ENCODE results near the gene MED13. TPM values are rescaled to one million over a fixed set of nuclear protein-coding genes. Genes with fewer than 3 reads are reported as not detected.

The MED13 gene
- total RNA-seq, 2 experiments from 2014 or later, result 33.3 to 34.3 TPM

GRCh38 chr17:62064029-62064790, 868 bp downstream of the MED13 start:
- peak; percentile 17 for DNase-seq
- Mint-ChIP-seq H3K4me3 (peak overlapping the region; percentile 98), H3K27ac (peak overlapping the region; percentile 93), H3K36me3 (ENCODE audit: low read depth) (peaks cover 23% of the 10 kb centered on the region), H3K27me3 (ENCODE audit: low read depth) (no peaks in the 10 kb centered on the region), H3K4me1 (ENCODE audit: low read depth) (peaks cover 38% of the 10 kb centered on the region), H3K9me3 (no peaks in the 10 kb centered on the region)
- CTCF ChIA-PET, result no interaction called here
- intact Hi-C loops (cut with micrococcal nuclease), result loop anchor here (1.0 to 10.0 kb wide), 5 partner anchors 45 to 839 kb away; partner anchors contain the start of genes BRIP1 and METTL2A

- Mint-ChIP-seq H3K9me3 (no peaks in the 10 kb centered on the region), H3K27me3 (ENCODE audit: low read depth) (no peaks in the 10 kb centered on the region), H3K27ac (no peak overlapping the region), H3K36me3 (ENCODE audit: low read depth) (peaks cover 23% of the 10 kb centered on the region), H3K4me1 (ENCODE audit: low read depth) (peaks cover 47% of the 10 kb centered on the region), H3K4me3 (peak overlapping the region; percentile 98)
- intact Hi-C loops (cut with micrococcal nuclease), result loop anchor here (10.0 kb wide), 2 partner anchors 362 to 838 kb away; partner anchors contain the start of gene METTL2A
- no peak for DNase-seq
- CTCF ChIA-PET, result interaction anchor here (1.2 kb wide), 1 partner anchor 11 kb away, joined by 3 read pairs; no protein-coding TSS in a partner anchor
These were observed 2.1 kb downstream of the MED13 start for GRCh38 chr17:62062944-62063343.

- peaks cover 23% of the 10 kb centered on the region for H3K36me3 Mint-ChIP-seq (ENCODE audit: low read depth)
- CTCF ChIA-PET, result interaction anchor here (1.2 kb wide), 1 partner anchor 10 kb away, joined by 3 read pairs; no protein-coding TSS in a partner anchor
These were observed 2.8 kb downstream of the MED13 start for GRCh38 chr17:62062302-62062701.

GRCh38 chr17:62059414-62059813, 5.7 kb downstream of the MED13 start:
- Mint-ChIP-seq H3K4me3 (no peak overlapping the region), H3K36me3 (ENCODE audit: low read depth) (peaks cover 24% of the 10 kb centered on the region), H3K9me3 (no peaks in the 10 kb centered on the region), H3K27me3 (ENCODE audit: low read depth) (no peaks in the 10 kb centered on the region), H3K27ac (no peak overlapping the region), H3K4me1 (ENCODE audit: low read depth) (peaks cover 56% of the 10 kb centered on the region)
- DNase-seq, result no peak
- intact Hi-C loops (cut with micrococcal nuclease), result no loop called here
- CTCF ChIA-PET, result interaction anchor here (1.0 to 1.2 kb wide), 2 partner anchors 16 to 50 kb away, joined by 3 to 5 read pairs; no protein-coding TSS in a partner anchor

More at GRCh38 chr17:62062302-62062701, 2.8 kb downstream of the MED13 start:
- Mint-ChIP-seq H3K9me3 (no peaks in the 10 kb centered on the region), H3K27ac (no peak overlapping the region), H3K4me1 (ENCODE audit: low read depth) (peaks cover 51% of the 10 kb centered on the region), H3K4me3 (peak overlapping the region; percentile 56), H3K27me3 (ENCODE audit: low read depth) (no peaks in the 10 kb centered on the region)
- intact Hi-C loops (cut with micrococcal nuclease), result loop anchor here (10.0 kb wide), 2 partner anchors 362 to 838 kb away; partner anchors contain the start of gene METTL2A
- no peak for DNase-seq

GRCh38 chr17:62058611-62059010, 6.5 kb downstream of the MED13 start:
- Mint-ChIP-seq H3K9me3 (no peaks in the 10 kb centered on the region), H3K4me1 (ENCODE audit: low read depth) (peaks cover 55% of the 10 kb centered on the region), H3K27me3 (ENCODE audit: low read depth) (no peaks in the 10 kb centered on the region), H3K27ac (no peak overlapping the region), H3K36me3 (ENCODE audit: low read depth) (peaks cover 24% of the 10 kb centered on the region), H3K4me3 (no peak overlapping the region)
- CTCF ChIA-PET, result interaction anchor here (1.2 kb wide), 1 partner anchor 51 kb away, joined by 5 read pairs; no protein-coding TSS in a partner anchor
- no peak for DNase-seq
- intact Hi-C loops (cut with micrococcal nuclease), result no loop called here

- Mint-ChIP-seq H3K4me1 (ENCODE audit: low read depth) (peaks cover 52% of the 10 kb centered on the region), H3K27ac (no peak overlapping the region), H3K36me3 (ENCODE audit: low read depth) (peaks cover 24% of the 10 kb centered on the region), H3K27me3 (ENCODE audit: low read depth) (no peaks in the 10 kb centered on the region), H3K4me3 (no peak overlapping the region), H3K9me3 (no peaks in the 10 kb centered on the region)
- intact Hi-C loops (cut with micrococcal nuclease), result no loop called here
- CTCF ChIA-PET, result no interaction called here
- DNase-seq, result no peak
These were observed 7.4 kb downstream of the MED13 start for GRCh38 chr17:62057696-62058095.

- peaks cover 46% of the 10 kb centered on the region for H3K4me1 Mint-ChIP-seq (ENCODE audit: low read depth)
- intact Hi-C loops (cut with micrococcal nuclease), result no loop called here
- no peaks in the 10 kb centered on the region for H3K27me3 Mint-ChIP-seq (ENCODE audit: low read depth)
- H3K9me3 Mint-ChIP-seq, result no peaks in the 10 kb centered on the region
- CTCF ChIA-PET, result interaction anchor here (1.1 kb wide), 1 partner anchor 24 kb away, joined by 7 read pairs; no protein-coding TSS in a partner anchor
- no peak overlapping the region for H3K27ac Mint-ChIP-seq
- no peak overlapping the region for H3K4me3 Mint-ChIP-seq
- DNase-seq, result no peak
- H3K36me3 Mint-ChIP-seq (ENCODE audit: low read depth), result peaks cover 32% of the 10 kb centered on the region
These were observed 12.2 kb downstream of the MED13 start for GRCh38 chr17:62052765-62053338.

- Mint-ChIP-seq H3K36me3 (ENCODE audit: low read depth) (peaks cover 32% of the 10 kb centered on the region), H3K27ac (peak overlapping the region; percentile 72), H3K27me3 (ENCODE audit: low read depth) (no peaks in the 10 kb centered on the region), H3K9me3 (no peaks in the 10 kb centered on the region), H3K4me3 (no peak overlapping the region), H3K4me1 (ENCODE audit: low read depth) (peaks cover 45% of the 10 kb centered on the region)
- DNase-seq, result no peak
- intact Hi-C loops (cut with micrococcal nuclease), result no loop called here
- CTCF ChIA-PET, result no interaction called here
These were observed 14.0 kb downstream of the MED13 start for GRCh38 chr17:62051053-62051452.

GRCh38 chr17:62049299-62049698, 15.8 kb downstream of the MED13 start:
- H3K4me3 Mint-ChIP-seq, result no peak overlapping the region
- H3K9me3 Mint-ChIP-seq, result no peaks in the 10 kb centered on the region
- H3K27me3 Mint-ChIP-seq (ENCODE audit: low read depth), result no peaks in the 10 kb centered on the region
- peaks cover 39% of the 10 kb centered on the region for H3K36me3 Mint-ChIP-seq (ENCODE audit: low read depth)
- intact Hi-C loops (cut with micrococcal nuclease), result no loop called here
- H3K4me1 Mint-ChIP-seq (ENCODE audit: low read depth), result peaks cover 49% of the 10 kb centered on the region
- DNase-seq, result no peak
- CTCF ChIA-PET, result no interaction called here
- H3K27ac Mint-ChIP-seq, result no peak overlapping the region

- Mint-ChIP-seq H3K4me1 (ENCODE audit: low read depth) (peaks cover 51% of the 10 kb centered on the region), H3K27me3 (ENCODE audit: low read depth) (no peaks in the 10 kb centered on the region), H3K4me3 (no peak overlapping the region), H3K36me3 (ENCODE audit: low read depth) (peaks cover 40% of the 10 kb centered on the region), H3K27ac (no peak overlapping the region), H3K9me3 (no peaks in the 10 kb centered on the region)
- CTCF ChIA-PET, result no interaction called here
- intact Hi-C loops (cut with micrococcal nuclease), result no loop called here
- no peak for DNase-seq
These were observed 16.8 kb downstream of the MED13 start for GRCh38 chr17:62048262-62048661.

- CTCF ChIA-PET, result no interaction called here
These were observed 19.6 kb downstream of the MED13 start for GRCh38 chr17:62045517-62045916.

GRCh38 chr17:62045109-62045508, 20.0 kb downstream of the MED13 start:
- no peak for DNase-seq
- Mint-ChIP-seq H3K27me3 (ENCODE audit: low read depth) (no peaks in the 10 kb centered on the region), H3K36me3 (ENCODE audit: low read depth) (peaks cover 32% of the 10 kb centered on the region), H3K9me3 (no peaks in the 10 kb centered on the region), H3K4me1 (ENCODE audit: low read depth) (peaks cover 46% of the 10 kb centered on the region), H3K27ac (no peak overlapping the region), H3K4me3 (no peak overlapping the region)
- CTCF ChIA-PET, result no interaction called here
- intact Hi-C loops (cut with micrococcal nuclease), result no loop called here

More at GRCh38 chr17:62045517-62045916, 19.6 kb downstream of the MED13 start:
- H3K27me3 Mint-ChIP-seq (ENCODE audit: low read depth), result no peaks in the 10 kb centered on the region
- H3K4me1 Mint-ChIP-seq (ENCODE audit: low read depth), result peaks cover 44% of the 10 kb centered on the region
- H3K4me3 Mint-ChIP-seq, result no peak overlapping the region
- peaks cover 35% of the 10 kb centered on the region for H3K36me3 Mint-ChIP-seq (ENCODE audit: low read depth)
- DNase-seq, result no peak
- H3K9me3 Mint-ChIP-seq, result no peaks in the 10 kb centered on the region
- intact Hi-C loops (cut with micrococcal nuclease), result no loop called here
- H3K27ac Mint-ChIP-seq, result no peak overlapping the region
